BJ (cell line): ENCODE measurements around the gene NFS1. TPM values are rescaled to one million over a fixed set of nuclear protein-coding genes. Genes with fewer than 3 reads are reported as not detected.

Experiments
- CTCF ChIA-PET: fragments of 350-600 bp; formaldehyde crosslinking; extraction: SDS; loops from one replicate; lab custom pipeline; 2021; ENCODE audit warnings: antibody characterized with exemption, inconsistent platforms; lab: Yijun Ruan, JAX
- POLR2A ChIA-PET: fragments of 300-600 bp; sonication (Branson Sonifier 250); formaldehyde crosslinking; extraction: SDS; loops from one replicate; lab custom pipeline; 2021; ENCODE audit warnings: antibody characterized with exemption; lab: Charles Lee
- DNase-seq: peaks from one replicate; pipeline ENCODE4 v3.0.0-alpha.2; 2011; ENCODE audit warnings: low read depth
- H3K27me3 ChIP-seq: 2 replicates; pipeline ENCODE4 v1.6.0; 2011; ENCODE audit warnings: low read length; ENCODE audit not compliant: control insufficient read depth, insufficient read depth
- H3K36me3 ChIP-seq: 2 replicates; pipeline ENCODE4 v1.5.1; 2011; ENCODE audit warnings: low read length; ENCODE audit not compliant: control insufficient read depth, insufficient read depth
- H3K4me3 ChIP-seq: 2 replicates; pipeline ENCODE4 v1.5.1; 2011; ENCODE audit warnings: low read depth, mild to moderate bottlenecking, control low read depth, low read length
- polyA plus RNA-seq: library from polyadenylated mRNA; depleted of rRNA; stranded (reverse); fragments of >200 nt; gene quantifications from 2 replicates; pipeline ENCODE4 v1.2.3, GENCODE V29; 2011; rRNA removed
- small RNA-seq: library from RNA; depleted of rRNA; stranded (forward); fragments of <200 nt; gene quantifications from one replicate; pipeline ENCODE3, GENCODE V24; 2012; ENCODE audit warnings: low replicate concordance, low read depth; ENCODE audit not compliant: insufficient read length
- TF ChIP-seq, protein P1 (sequence below): IDR thresholded peaks from 2 replicates; pipeline ENCODE4 v1.5.1; 2011; ENCODE audit warnings: low read depth, mild to moderate bottlenecking, control low read depth, inconsistent platforms, low read length, moderate library complexity; ENCODE audit not compliant: insufficient read depth

NFS1 gene
- polyA plus RNA-seq, 1 experiment = 45.6 TPM

DNA sequence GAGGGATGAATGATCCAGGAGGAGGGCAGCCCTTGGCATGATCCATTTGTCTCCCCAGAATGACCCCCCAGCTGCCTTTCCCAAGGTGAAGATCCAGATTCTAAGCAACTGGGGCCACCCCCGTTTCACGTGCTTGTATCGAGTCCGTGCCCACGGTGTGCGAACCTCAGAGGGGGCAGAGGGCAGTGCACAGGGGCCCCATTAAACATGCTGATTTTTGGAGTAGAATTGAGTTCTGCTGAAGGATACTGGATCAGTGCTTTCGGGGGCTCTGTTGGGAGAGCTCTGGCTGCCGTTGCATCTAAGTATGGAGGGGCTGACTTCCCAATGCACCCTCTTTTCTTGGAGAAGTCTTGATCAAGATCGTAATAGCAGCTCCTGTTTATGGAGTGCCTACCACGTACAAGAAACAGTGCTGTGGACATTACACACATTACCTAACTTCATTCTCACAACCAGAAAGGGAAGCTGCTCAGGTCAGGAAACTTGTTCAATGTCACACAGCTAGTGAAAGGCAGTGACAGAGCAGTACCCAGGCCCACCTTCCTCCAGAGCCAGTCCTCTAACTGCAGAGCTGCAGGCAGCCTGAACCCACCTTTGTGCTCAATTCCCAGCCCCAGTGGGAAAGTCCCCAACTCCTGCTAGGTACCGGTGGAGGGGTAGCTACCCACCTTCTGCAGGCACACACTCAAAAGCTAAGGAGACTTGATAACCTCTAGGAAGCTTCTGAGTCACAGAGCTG, 78.2 kb downstream of the NFS1 start:
- TF ChIP-seq, protein P1, sequence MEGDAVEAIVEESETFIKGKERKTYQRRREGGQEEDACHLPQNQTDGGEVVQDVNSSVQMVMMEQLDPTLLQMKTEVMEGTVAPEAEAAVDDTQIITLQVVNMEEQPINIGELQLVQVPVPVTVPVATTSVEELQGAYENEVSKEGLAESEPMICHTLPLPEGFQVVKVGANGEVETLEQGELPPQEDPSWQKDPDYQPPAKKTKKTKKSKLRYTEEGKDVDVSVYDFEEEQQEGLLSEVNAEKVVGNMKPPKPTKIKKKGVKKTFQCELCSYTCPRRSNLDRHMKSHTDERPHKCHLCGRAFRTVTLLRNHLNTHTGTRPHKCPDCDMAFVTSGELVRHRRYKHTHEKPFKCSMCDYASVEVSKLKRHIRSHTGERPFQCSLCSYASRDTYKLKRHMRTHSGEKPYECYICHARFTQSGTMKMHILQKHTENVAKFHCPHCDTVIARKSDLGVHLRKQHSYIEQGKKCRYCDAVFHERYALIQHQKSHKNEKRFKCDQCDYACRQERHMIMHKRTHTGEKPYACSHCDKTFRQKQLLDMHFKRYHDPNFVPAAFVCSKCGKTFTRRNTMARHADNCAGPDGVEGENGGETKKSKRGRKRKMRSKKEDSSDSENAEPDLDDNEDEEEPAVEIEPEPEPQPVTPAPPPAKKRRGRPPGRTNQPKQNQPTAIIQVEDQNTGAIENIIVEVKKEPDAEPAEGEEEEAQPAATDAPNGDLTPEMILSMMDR = no peak
- H3K27me3 ChIP-seq = no peaks in the 10 kb centered on the region
- no peak overlapping the region for H3K4me3 ChIP-seq
- no peak for DNase-seq
- POLR2A ChIA-PET = no interaction called here
- H3K36me3 ChIP-seq = peaks cover 10% of the 10 kb centered on the region
- CTCF ChIA-PET = interaction anchor here (1.0 to 3.4 kb wide), 5 partner anchors 10 to 333 kb away, joined by 3 to 29 read pairs (median 5); partner anchors contain the start of gene SCAND1

- POLR2A ChIA-PET = interaction anchor here (0.6 kb wide), 1 partner anchor 15 kb away, joined by 3 read pairs; no protein-coding TSS in a partner anchor
- H3K27me3 ChIP-seq = no peaks in the 10 kb centered on the region
- TF ChIP-seq, protein P1 = peak; percentile 63
- peak overlapping the region; percentile 57 for H3K4me3 ChIP-seq
- DNase-seq = no peak
- peaks cover 6% of the 10 kb centered on the region for H3K36me3 ChIP-seq
- CTCF ChIA-PET = interaction anchor here (0.8 to 3.4 kb wide), 15 partner anchors 8 to 335 kb away, joined by 3 to 29 read pairs (median 4); partner anchors contain the start of genes ERGIC3 and SCAND1
These were observed 79.7 kb downstream of the NFS1 start for GRCh38 chr20:35619196-35620095.

DNA sequence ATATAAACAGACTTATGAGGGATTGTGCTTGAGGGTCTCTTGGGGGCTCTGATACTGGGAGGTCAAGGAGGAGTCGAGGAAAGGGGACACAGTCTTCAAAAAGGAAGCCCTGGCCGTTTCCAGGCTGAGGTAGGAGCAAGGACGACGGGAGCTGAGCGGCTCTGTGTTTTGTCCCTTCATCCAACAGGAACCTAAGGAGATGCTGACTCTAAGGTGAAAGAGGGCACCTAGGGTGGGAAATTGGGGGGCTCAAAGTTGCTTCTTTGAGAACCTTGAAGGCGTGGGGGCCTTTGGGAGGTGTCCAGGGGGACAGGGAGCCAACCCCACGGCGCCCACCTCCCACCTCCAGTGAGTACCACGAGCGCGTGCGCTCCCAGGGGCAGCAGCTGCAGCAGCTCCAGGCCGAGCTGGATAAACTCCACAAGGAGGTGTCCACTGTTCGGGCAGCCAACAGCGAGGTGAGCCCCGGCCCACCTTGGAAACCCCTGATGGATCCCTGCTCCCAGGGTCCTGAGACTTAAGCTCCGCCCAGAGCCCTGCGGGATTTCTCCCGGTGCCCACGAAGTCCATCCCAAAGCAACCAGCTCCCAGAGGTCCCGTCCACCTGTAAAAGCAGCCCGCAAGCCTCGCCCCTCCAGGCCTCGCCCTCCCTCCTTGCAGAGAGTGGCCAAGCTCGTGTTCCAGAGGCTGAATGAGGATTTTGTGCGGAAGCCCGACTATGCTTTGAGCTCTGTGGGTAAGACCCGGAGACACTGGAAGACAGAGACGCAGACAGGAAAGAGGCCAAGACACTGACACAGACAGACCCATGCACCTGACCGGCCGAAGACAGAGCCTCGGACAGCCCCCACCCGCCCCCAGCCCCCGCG, 80.7 kb downstream of the NFS1 start:
- ChIA-PET CTCF (interaction anchor here (0.8 to 3.4 kb wide), 14 partner anchors 9 to 336 kb away, joined by 3 to 29 read pairs (median 5); partner anchors contain the start of genes ERGIC3 and SCAND1), POLR2A (interaction anchor here (0.7 kb wide), 1 partner anchor 62 kb away, joined by 3 read pairs; no protein-coding TSS in a partner anchor)
- no peaks in the 10 kb centered on the region for H3K27me3 ChIP-seq
- TF ChIP-seq, protein P1 = no peak
- peak overlapping the region; percentile 57 for H3K4me3 ChIP-seq
- no peak for DNase-seq
- H3K36me3 ChIP-seq = peaks cover 6% of the 10 kb centered on the region

Small RNAs within 50 kb of the gene (small RNA-seq; reads per million reads assigned to genes)
- gene RNU6-759P = not detected

Other genes starting within 250 kb of the NFS1 start
- 6.6 and 7.9 TPM in 2 replicates for gene CEP250, start 243.8 kb downstream of the NFS1 start, polyA plus RNA-seq
- not detected in 2 replicates for gene C20orf173, start 169.7 kb downstream of the NFS1 start, polyA plus RNA-seq
- gene ERGIC3, start 157.3 kb downstream of the NFS1 start, polyA plus RNA-seq = 567 and 917 TPM in 2 replicates
- 8.3 and 11.4 TPM in 2 replicates for gene SPAG4, start 83.5 kb downstream of the NFS1 start, polyA plus RNA-seq
- 134 and 217 TPM in 2 replicates for gene CPNE1, start 34.5 kb downstream of the NFS1 start, polyA plus RNA-seq
- gene RBM12, start 34.5 kb downstream of the NFS1 start, polyA plus RNA-seq = 54.4 and 60.2 TPM in 2 replicates
- gene ROMO1, start 53 bp upstream of the NFS1 start, polyA plus RNA-seq = 306 and 399 TPM in 2 replicates
- 63.5 and 107 TPM in 2 replicates for gene RBM39, start 42.9 kb upstream of the NFS1 start, polyA plus RNA-seq
- gene PHF20, start 72.7 kb upstream of the NFS1 start, polyA plus RNA-seq = 23.5 and 24.9 TPM in 2 replicates